Measurements from ENCODE around the gene TLL1.

DNA sequence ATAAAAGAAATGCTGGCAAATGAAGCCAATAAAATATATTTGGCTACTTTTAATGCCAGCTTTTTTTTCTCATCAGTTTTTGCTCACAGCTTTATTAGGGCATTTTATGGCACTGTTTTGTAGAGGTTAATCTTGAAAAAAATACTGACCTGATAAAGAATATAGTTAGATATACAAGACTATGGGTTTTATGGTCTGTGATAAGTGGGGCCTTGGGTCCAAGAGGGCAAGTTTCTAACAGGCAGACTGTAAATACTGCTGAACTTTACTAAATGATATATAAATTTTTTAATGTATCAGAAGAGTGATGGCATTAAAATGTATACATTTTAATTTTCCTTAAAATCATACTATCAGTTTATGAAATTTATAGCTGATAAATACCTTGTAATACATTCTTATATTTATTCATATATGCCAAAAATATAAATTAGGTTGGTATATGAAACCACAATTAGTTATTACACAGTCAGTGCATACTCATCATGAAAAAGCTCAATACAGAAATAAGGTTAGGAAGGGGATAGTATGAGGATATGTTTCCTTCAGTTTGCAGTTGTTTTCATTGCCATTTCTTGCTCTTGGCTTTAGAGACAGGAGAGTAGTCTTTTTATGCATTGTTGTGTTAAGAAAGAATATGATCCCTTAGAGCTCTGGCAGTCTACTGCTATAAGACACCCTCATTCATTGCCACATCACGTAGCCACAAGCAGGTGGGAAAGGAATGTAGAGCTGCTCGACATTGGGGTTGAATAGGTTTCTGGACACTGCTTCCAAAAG lies 146.6 kb downstream of the TLL1 start:
- no peak for TF ChIP-seq FOXJ3 (CRISPR knock-in tag; IDR thresholded peaks at IDR 0.05; ENCODE audit: borderline replicate concordance)
- TF ChIP-seq, protein P1, sequence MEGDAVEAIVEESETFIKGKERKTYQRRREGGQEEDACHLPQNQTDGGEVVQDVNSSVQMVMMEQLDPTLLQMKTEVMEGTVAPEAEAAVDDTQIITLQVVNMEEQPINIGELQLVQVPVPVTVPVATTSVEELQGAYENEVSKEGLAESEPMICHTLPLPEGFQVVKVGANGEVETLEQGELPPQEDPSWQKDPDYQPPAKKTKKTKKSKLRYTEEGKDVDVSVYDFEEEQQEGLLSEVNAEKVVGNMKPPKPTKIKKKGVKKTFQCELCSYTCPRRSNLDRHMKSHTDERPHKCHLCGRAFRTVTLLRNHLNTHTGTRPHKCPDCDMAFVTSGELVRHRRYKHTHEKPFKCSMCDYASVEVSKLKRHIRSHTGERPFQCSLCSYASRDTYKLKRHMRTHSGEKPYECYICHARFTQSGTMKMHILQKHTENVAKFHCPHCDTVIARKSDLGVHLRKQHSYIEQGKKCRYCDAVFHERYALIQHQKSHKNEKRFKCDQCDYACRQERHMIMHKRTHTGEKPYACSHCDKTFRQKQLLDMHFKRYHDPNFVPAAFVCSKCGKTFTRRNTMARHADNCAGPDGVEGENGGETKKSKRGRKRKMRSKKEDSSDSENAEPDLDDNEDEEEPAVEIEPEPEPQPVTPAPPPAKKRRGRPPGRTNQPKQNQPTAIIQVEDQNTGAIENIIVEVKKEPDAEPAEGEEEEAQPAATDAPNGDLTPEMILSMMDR (IDR thresholded peaks at IDR 0.05), result no peak
- TF ChIP-seq TCF7 (CRISPR knock-in tag; IDR thresholded peaks at IDR 0.05; ENCODE audit: low read depth), result no peak
- TF ChIP-seq AFF4 (CRISPR knock-in tag; IDR thresholded peaks at IDR 0.05; ENCODE audit: borderline replicate concordance), result no peak
- TF ChIP-seq IRF1 (CRISPR knock-in tag; IDR thresholded peaks at IDR 0.05), result no peak
- TF ChIP-seq CREM (CRISPR knock-in tag; IDR thresholded peaks at IDR 0.05), result no peak
- no peak for TF ChIP-seq PREB (CRISPR knock-in tag; IDR thresholded peaks at IDR 0.05; ENCODE audit: borderline replicate concordance)

Measured in WTC11 (cell line).